ENCODE data around the gene ELOVL6.
"Not testable (repeated sequence)": the region's sequence is repeated elsewhere in the genome, so short reads cannot be mapped to it uniquely, and the experiment has no call there.

The ELOVL6 gene

DNA sequence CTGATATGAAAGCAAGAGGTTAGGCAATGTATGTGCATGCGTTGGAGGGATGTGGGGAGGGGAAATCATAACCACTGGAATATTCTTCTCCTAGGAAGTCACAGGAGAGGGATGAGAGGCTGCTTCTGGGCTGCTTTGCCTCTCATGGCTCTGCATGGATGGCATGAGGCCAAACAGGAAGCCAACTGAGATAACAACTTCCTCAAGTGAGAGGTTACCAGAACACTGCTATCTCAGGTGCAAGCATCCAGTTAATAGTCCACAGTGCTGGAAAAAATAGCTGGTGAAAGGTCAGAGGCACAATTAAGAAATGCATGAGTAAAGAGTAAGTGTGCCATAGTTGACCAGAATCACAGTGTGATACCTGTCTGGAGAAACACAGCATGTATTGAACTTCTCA lies 113.3 kb downstream of the ELOVL6 start:
- Histone ChIP-seq H3K9me3 (no peaks in the 10 kb centered on the region), H3K36me3 (no peaks in the 10 kb centered on the region), H3K27ac (no peak overlapping the region), H3K4me1 (ENCODE audit: control insufficient read depth in 1 of 2, insufficient read depth in 1 of 2, low read depth in 1 of 2, low read length in 1 of 2) (no peaks in the 10 kb centered on the region), H3K27me3 (no peaks in the 10 kb centered on the region), H3K4me3 (ENCODE audit: low read depth in 1 of 2, low read length in 1 of 2) (no peak overlapping the region)
- TF ChIP-seq CTCF (IDR thresholded peaks at IDR 0.05) = no peak

GRCh38 chr4:110084154-110084553 lies 114.3 kb downstream of the ELOVL6 start:
- H3K4me3 ChIP-seq (ENCODE audit: low read depth in 1 of 2, low read length in 1 of 2) = no peak overlapping the region
- H3K27me3 ChIP-seq = no peaks in the 10 kb centered on the region
- TF ChIP-seq CTCF (IDR thresholded peaks at IDR 0.05) = no peak
- no peaks in the 10 kb centered on the region for H3K9me3 ChIP-seq
- no peak overlapping the region for H3K27ac ChIP-seq
- H3K4me1 ChIP-seq (ENCODE audit: control insufficient read depth in 1 of 2, insufficient read depth in 1 of 2, low read depth in 1 of 2, low read length in 1 of 2) = no peaks in the 10 kb centered on the region
- H3K36me3 ChIP-seq = no peaks in the 10 kb centered on the region

DNA sequence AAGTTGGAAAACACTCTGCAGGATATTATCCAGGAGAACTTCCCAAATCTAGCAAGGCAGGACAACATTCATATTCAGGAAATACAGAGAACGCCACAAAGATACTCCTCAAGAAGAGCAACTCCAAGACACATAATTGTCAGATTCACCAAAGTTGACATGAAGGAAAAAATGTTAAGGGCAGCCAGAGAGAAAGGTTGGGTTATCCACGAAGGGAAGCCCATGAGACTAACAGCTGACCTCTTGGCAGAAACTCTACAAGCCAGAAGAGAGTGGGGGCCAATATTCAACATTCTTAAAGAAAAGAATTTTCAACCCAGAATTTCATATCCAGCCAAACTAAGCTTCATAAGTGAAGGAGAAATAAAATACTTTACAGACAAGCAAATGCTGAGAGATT lies 120.3 kb downstream of the ELOVL6 start:
- not testable (repeated sequence) for H3K4me3 ChIP-seq (ENCODE audit: low read depth in 1 of 2, low read length in 1 of 2); H3K27ac ChIP-seq; H3K36me3 ChIP-seq; H3K4me1 ChIP-seq (ENCODE audit: control insufficient read depth in 1 of 2, insufficient read depth in 1 of 2, low read depth in 1 of 2, low read length in 1 of 2); H3K27me3 ChIP-seq; H3K9me3 ChIP-seq

DNA sequence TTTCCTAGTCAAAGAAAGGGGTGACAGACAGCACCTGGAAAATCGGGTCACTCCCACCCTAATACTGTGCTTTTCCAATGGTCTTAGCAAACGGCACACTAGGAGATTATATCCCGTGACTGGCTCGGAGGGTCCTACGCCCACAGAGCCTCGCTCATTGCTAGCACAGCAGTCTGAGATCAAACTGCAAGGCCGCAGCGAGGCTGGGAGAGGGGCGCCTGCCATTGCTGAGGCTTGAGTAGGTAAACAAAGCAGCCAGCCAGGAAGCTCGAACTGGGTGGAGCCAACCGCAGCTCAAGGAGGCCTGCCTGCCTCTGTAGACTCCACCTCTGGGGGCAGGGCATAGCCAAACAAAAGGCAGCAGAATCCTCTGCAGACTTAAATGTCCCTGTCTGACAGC lies 121.6 kb downstream of the ELOVL6 start:
- not testable (repeated sequence) for H3K36me3 ChIP-seq; H3K4me1 ChIP-seq (ENCODE audit: control insufficient read depth in 1 of 2, insufficient read depth in 1 of 2, low read depth in 1 of 2, low read length in 1 of 2); H3K27me3 ChIP-seq; H3K9me3 ChIP-seq; H3K4me3 ChIP-seq (ENCODE audit: low read depth in 1 of 2, low read length in 1 of 2); H3K27ac ChIP-seq

- H3K27me3 ChIP-seq = no peaks in the 10 kb centered on the region
- H3K9me3 ChIP-seq = no peaks in the 10 kb centered on the region
- TF ChIP-seq CTCF (IDR thresholded peaks at IDR 0.05) = no peak
- H3K4me3 ChIP-seq (ENCODE audit: low read depth in 1 of 2, low read length in 1 of 2) = no peak overlapping the region
- no peaks in the 10 kb centered on the region for H3K36me3 ChIP-seq
- no peak overlapping the region for H3K27ac ChIP-seq
- H3K4me1 ChIP-seq (ENCODE audit: control insufficient read depth in 1 of 2, insufficient read depth in 1 of 2, low read depth in 1 of 2, low read length in 1 of 2) = peaks cover 0 to 7% of the 10 kb centered on the region in 2 experiments
Observed at GRCh38 chr4:110075891-110076290, 122.5 kb downstream of the ELOVL6 start.

GRCh38 chr4:110075083-110075738 lies 123.2 kb downstream of the ELOVL6 start:
- TF ChIP-seq CTCF (IDR thresholded peaks at IDR 0.05) = no peak

DNA sequence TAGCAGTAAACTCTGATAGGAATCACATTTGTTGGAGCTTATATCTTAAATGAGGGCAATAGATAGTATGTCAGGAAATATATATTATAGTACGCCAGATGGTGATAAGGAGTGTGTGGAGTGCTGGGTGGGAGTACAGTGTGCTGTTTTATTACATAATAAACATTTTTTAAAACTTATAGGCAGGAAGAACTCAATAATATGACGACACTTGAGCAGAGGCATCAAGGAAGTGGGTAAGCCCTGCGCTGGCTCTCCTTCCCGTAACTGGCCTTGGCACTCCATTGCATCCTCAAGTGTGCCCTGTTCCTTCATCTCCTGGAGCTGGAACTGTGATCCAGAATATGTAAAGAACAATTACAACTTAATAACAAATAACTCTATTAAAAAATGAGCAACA lies 123.8 kb downstream of the ELOVL6 start:
- H3K27ac ChIP-seq = no peak overlapping the region
- H3K36me3 ChIP-seq = no peaks in the 10 kb centered on the region
- no peak overlapping the region for H3K4me3 ChIP-seq (ENCODE audit: low read depth in 1 of 2, low read length in 1 of 2)
- no peaks in the 10 kb centered on the region for H3K9me3 ChIP-seq
- TF ChIP-seq CTCF (IDR thresholded peaks at IDR 0.05) = no peak
- peaks cover 0 to 7% of the 10 kb centered on the region in 2 experiments for H3K4me1 ChIP-seq (ENCODE audit: control insufficient read depth in 1 of 2, insufficient read depth in 1 of 2, low read depth in 1 of 2, low read length in 1 of 2)
- no peaks in the 10 kb centered on the region for H3K27me3 ChIP-seq

More at GRCh38 chr4:110075083-110075738, 123.2 kb downstream of the ELOVL6 start:
- H3K9me3 ChIP-seq = no peaks in the 10 kb centered on the region
- H3K27me3 ChIP-seq = no peaks in the 10 kb centered on the region
- no peak overlapping the region for H3K4me3 ChIP-seq (ENCODE audit: low read depth in 1 of 2, low read length in 1 of 2)
- H3K4me1 ChIP-seq (ENCODE audit: control insufficient read depth in 1 of 2, insufficient read depth in 1 of 2, low read depth in 1 of 2, low read length in 1 of 2) = peaks cover 0 to 7% of the 10 kb centered on the region in 2 experiments
- no peaks in the 10 kb centered on the region for H3K36me3 ChIP-seq
- no peak overlapping the region for H3K27ac ChIP-seq

Data from neutrophil (primary cell).